ENCODE data around the gene INF2. TPM values are rescaled to one million over a fixed set of nuclear protein-coding genes. Genes with fewer than 3 reads are reported as not detected.
"Not testable (repeated sequence)": the region's sequence is repeated elsewhere in the genome, so short reads cannot be mapped to it uniquely, and the experiment has no call there.

The INF2 gene
- total RNA-seq, 1 donor from 2014 or later, result 14.6 TPM

GRCh38 chr14:104664107-104664506 lies 25.3 kb upstream of the INF2 start:
- no peaks in the 10 kb centered on the region for H3K9me3 ChIP-seq (ENCODE audit: control insufficient read depth in 3 of 3, low read length in 3 of 3)
- H3K27ac ChIP-seq (ENCODE audit: low read depth, low read length), result no peak overlapping the region
- peaks cover 8 to 32% (median 21%) of the 10 kb centered on the region in 3 donors for H3K27me3 ChIP-seq (ENCODE audit: control insufficient read depth in 3 of 3, insufficient read depth in 3 of 3, low read length in 3 of 3)
- no peak overlapping the region for H3K9ac ChIP-seq (ENCODE audit: low read depth in 1 of 3, low read length in 3 of 3)
- peaks cover 0 to 11% (median 2%) of the 10 kb centered on the region in 3 donors for H3K4me1 ChIP-seq (ENCODE audit: control insufficient read depth in 3 of 3, insufficient read depth in 3 of 3, low read length in 3 of 3)
- H3K36me3 ChIP-seq (ENCODE audit: control insufficient read depth in 3 of 3, insufficient read depth in 3 of 3, low read length in 3 of 3), result no peaks in the 10 kb centered on the region
- no peak overlapping the region for H3K4me3 ChIP-seq (ENCODE audit: low read length in 3 of 3)

GRCh38 chr14:104664588-104664987 lies 24.8 kb upstream of the INF2 start:
- no peaks in the 10 kb centered on the region for H3K36me3 ChIP-seq (ENCODE audit: control insufficient read depth in 3 of 3, insufficient read depth in 3 of 3, low read length in 3 of 3)
- peaks cover 5 to 28% (median 17%) of the 10 kb centered on the region in 3 donors for H3K27me3 ChIP-seq (ENCODE audit: control insufficient read depth in 3 of 3, insufficient read depth in 3 of 3, low read length in 3 of 3)
- no peak overlapping the region for H3K4me3 ChIP-seq (ENCODE audit: low read length in 3 of 3)
- no peaks in the 10 kb centered on the region for H3K9me3 ChIP-seq (ENCODE audit: control insufficient read depth in 3 of 3, low read length in 3 of 3)
- H3K27ac ChIP-seq (ENCODE audit: low read depth, low read length), result no peak overlapping the region
- H3K4me1 ChIP-seq (ENCODE audit: control insufficient read depth in 3 of 3, insufficient read depth in 3 of 3, low read length in 3 of 3), result peaks cover 0 to 10% (median 2%) of the 10 kb centered on the region in 3 donors
- no peak overlapping the region for H3K9ac ChIP-seq (ENCODE audit: low read depth in 1 of 3, low read length in 3 of 3)

- H3K27ac ChIP-seq (ENCODE audit: low read depth, low read length), result no peak overlapping the region
- H3K36me3 ChIP-seq (ENCODE audit: control insufficient read depth in 3 of 3, insufficient read depth in 3 of 3, low read length in 3 of 3), result no peaks in the 10 kb centered on the region
- peaks cover 4 to 23% (median 11%) of the 10 kb centered on the region in 3 donors for H3K27me3 ChIP-seq (ENCODE audit: control insufficient read depth in 3 of 3, insufficient read depth in 3 of 3, low read length in 3 of 3)
- no peak overlapping the region for H3K4me3 ChIP-seq (ENCODE audit: low read length in 3 of 3)
- H3K4me1 ChIP-seq (ENCODE audit: control insufficient read depth in 3 of 3, insufficient read depth in 3 of 3, low read length in 3 of 3), result peaks cover 0 to 6% (median 0%) of the 10 kb centered on the region in 3 donors
- no peak overlapping the region for H3K9ac ChIP-seq (ENCODE audit: low read depth in 1 of 3, low read length in 3 of 3)
- H3K9me3 ChIP-seq (ENCODE audit: control insufficient read depth in 3 of 3, low read length in 3 of 3), result no peaks in the 10 kb centered on the region
These were observed 24.2 kb upstream of the INF2 start for GRCh38 chr14:104665114-104665656.

GRCh38 chr14:104665657-104666522 lies 23.5 kb upstream of the INF2 start:
- Histone ChIP-seq H3K4me3 (ENCODE audit: low read length in 3 of 3) (no peak overlapping the region), H3K27me3 (ENCODE audit: control insufficient read depth in 3 of 3, insufficient read depth in 3 of 3, low read length in 3 of 3) (peaks cover 4 to 16% (median 6%) of the 10 kb centered on the region in 3 donors), H3K27ac (ENCODE audit: low read depth, low read length) (no peak overlapping the region), H3K4me1 (ENCODE audit: control insufficient read depth in 3 of 3, insufficient read depth in 3 of 3, low read length in 3 of 3) (peaks cover 0 to 3% (median 0%) of the 10 kb centered on the region in 3 donors), H3K9me3 (ENCODE audit: control insufficient read depth in 3 of 3, low read length in 3 of 3) (no peaks in the 10 kb centered on the region), H3K36me3 (ENCODE audit: control insufficient read depth in 3 of 3, insufficient read depth in 3 of 3, low read length in 3 of 3) (no peaks in the 10 kb centered on the region), H3K9ac (ENCODE audit: low read depth in 1 of 3, low read length in 3 of 3) (no peak overlapping the region)

GRCh38 chr14:104666523-104666895 lies 22.9 kb upstream of the INF2 start:
- H3K9ac ChIP-seq (ENCODE audit: low read depth in 1 of 3, low read length in 3 of 3); H3K4me1 ChIP-seq (ENCODE audit: control insufficient read depth in 3 of 3, insufficient read depth in 3 of 3, low read length in 3 of 3); H3K4me3 ChIP-seq (ENCODE audit: low read length in 3 of 3); H3K27ac ChIP-seq (ENCODE audit: low read depth, low read length); H3K36me3 ChIP-seq (ENCODE audit: control insufficient read depth in 3 of 3, insufficient read depth in 3 of 3, low read length in 3 of 3); H3K9me3 ChIP-seq (ENCODE audit: control insufficient read depth in 3 of 3, low read length in 3 of 3): not testable (repeated sequence)
- H3K27me3 ChIP-seq (ENCODE audit: control insufficient read depth in 3 of 3, insufficient read depth in 3 of 3, low read length in 3 of 3), result peaks cover 0 to 12% (median 6%) of the 10 kb centered on the region in 3 donors

- no peak overlapping the region for H3K4me3 ChIP-seq (ENCODE audit: low read length in 3 of 3)
- peaks cover 0 to 3% (median 0%) of the 10 kb centered on the region in 3 donors for H3K4me1 ChIP-seq (ENCODE audit: control insufficient read depth in 3 of 3, insufficient read depth in 3 of 3, low read length in 3 of 3)
- no peak overlapping the region for H3K9ac ChIP-seq (ENCODE audit: low read depth in 1 of 3, low read length in 3 of 3)
- no peak overlapping the region for H3K27ac ChIP-seq (ENCODE audit: low read depth, low read length)
- H3K36me3 ChIP-seq (ENCODE audit: control insufficient read depth in 3 of 3, insufficient read depth in 3 of 3, low read length in 3 of 3), result no peaks in the 10 kb centered on the region
- H3K9me3 ChIP-seq (ENCODE audit: control insufficient read depth in 3 of 3, low read length in 3 of 3), result no peaks in the 10 kb centered on the region
- H3K27me3 ChIP-seq (ENCODE audit: control insufficient read depth in 3 of 3, insufficient read depth in 3 of 3, low read length in 3 of 3), result peaks cover 0 to 12% (median 6%) of the 10 kb centered on the region in 3 donors
These were observed 22.4 kb upstream of the INF2 start for GRCh38 chr14:104666981-104667380.

- H3K36me3 ChIP-seq (ENCODE audit: control insufficient read depth in 3 of 3, insufficient read depth in 3 of 3, low read length in 3 of 3), result no peaks in the 10 kb centered on the region
- peaks cover 0 to 8% (median 5%) of the 10 kb centered on the region in 3 donors for H3K27me3 ChIP-seq (ENCODE audit: control insufficient read depth in 3 of 3, insufficient read depth in 3 of 3, low read length in 3 of 3)
- H3K4me3 ChIP-seq (ENCODE audit: low read length in 3 of 3), result no peak overlapping the region
- no peaks in the 10 kb centered on the region for H3K9me3 ChIP-seq (ENCODE audit: control insufficient read depth in 3 of 3, low read length in 3 of 3)
- H3K4me1 ChIP-seq (ENCODE audit: control insufficient read depth in 3 of 3, insufficient read depth in 3 of 3, low read length in 3 of 3), result peaks cover 0 to 3% (median 0%) of the 10 kb centered on the region in 3 donors
- no peak overlapping the region for H3K9ac ChIP-seq (ENCODE audit: low read depth in 1 of 3, low read length in 3 of 3)
- H3K27ac ChIP-seq (ENCODE audit: low read depth, low read length), result no peak overlapping the region
These were observed 19.7 kb upstream of the INF2 start for GRCh38 chr14:104669697-104670096.

- H3K9me3 ChIP-seq (ENCODE audit: control insufficient read depth in 3 of 3, low read length in 3 of 3); H3K4me1 ChIP-seq (ENCODE audit: control insufficient read depth in 3 of 3, insufficient read depth in 3 of 3, low read length in 3 of 3); H3K27ac ChIP-seq (ENCODE audit: low read depth, low read length); H3K36me3 ChIP-seq (ENCODE audit: control insufficient read depth in 3 of 3, insufficient read depth in 3 of 3, low read length in 3 of 3); H3K4me3 ChIP-seq (ENCODE audit: low read length in 3 of 3); H3K27me3 ChIP-seq (ENCODE audit: control insufficient read depth in 3 of 3, insufficient read depth in 3 of 3, low read length in 3 of 3); H3K9ac ChIP-seq (ENCODE audit: low read depth in 1 of 3, low read length in 3 of 3): not testable (repeated sequence)
These were observed 18.0 kb upstream of the INF2 start for GRCh38 chr14:104671330-104671977.

GRCh38 chr14:104672119-104672518 lies 17.3 kb upstream of the INF2 start:
- H3K9me3 ChIP-seq (ENCODE audit: control insufficient read depth in 3 of 3, low read length in 3 of 3); H3K27ac ChIP-seq (ENCODE audit: low read depth, low read length); H3K4me3 ChIP-seq (ENCODE audit: low read length in 3 of 3); H3K9ac ChIP-seq (ENCODE audit: low read depth in 1 of 3, low read length in 3 of 3); H3K36me3 ChIP-seq (ENCODE audit: control insufficient read depth in 3 of 3, insufficient read depth in 3 of 3, low read length in 3 of 3); H3K4me1 ChIP-seq (ENCODE audit: control insufficient read depth in 3 of 3, insufficient read depth in 3 of 3, low read length in 3 of 3); H3K27me3 ChIP-seq (ENCODE audit: control insufficient read depth in 3 of 3, insufficient read depth in 3 of 3, low read length in 3 of 3): not testable (repeated sequence)

- Histone ChIP-seq H3K36me3 (ENCODE audit: control insufficient read depth in 3 of 3, insufficient read depth in 3 of 3, low read length in 3 of 3) (no peaks in the 10 kb centered on the region), H3K9ac (ENCODE audit: low read depth in 1 of 3, low read length in 3 of 3) (no peak overlapping the region), H3K4me1 (ENCODE audit: control insufficient read depth in 3 of 3, insufficient read depth in 3 of 3, low read length in 3 of 3) (peaks cover 9 to 14% (median 13%) of the 10 kb centered on the region in 3 donors)
These were observed 15.9 kb upstream of the INF2 start for GRCh38 chr14:104673481-104673880.

More at GRCh38 chr14:104673481-104673880, 15.9 kb upstream of the INF2 start:
- no peaks in the 10 kb centered on the region for H3K27me3 ChIP-seq (ENCODE audit: control insufficient read depth in 3 of 3, insufficient read depth in 3 of 3, low read length in 3 of 3)
- no peak overlapping the region for H3K4me3 ChIP-seq (ENCODE audit: low read length in 3 of 3)
- no peaks in the 10 kb centered on the region for H3K9me3 ChIP-seq (ENCODE audit: control insufficient read depth in 3 of 3, low read length in 3 of 3)
- no peak overlapping the region for H3K27ac ChIP-seq (ENCODE audit: low read depth, low read length)
